Fibroblast of lung (primary cell): ENCODE measurements around the gene CHRNB1.

ENCODE experiments used
- EZH2 ChIP-seq: IDR thresholded peaks from 2 replicates; pipeline ENCODE4 v1.5.1; 2012; ENCODE audit warnings: low read length, control low read depth, mild to moderate bottlenecking; ENCODE audit errors: missing control alignments
- TF ChIP-seq, protein P1 (sequence below), 2 donors: IDR thresholded peaks in 1 of 2; conservative IDR thresholded peaks in 1 of 2; 1 replicate in 1 of 2; 2 replicates in 1 of 2; pipeline ENCODE4 v1.5.1; 2011 to 2012; ENCODE audit warnings: low read length in 2 of 2, control low read depth in 1 of 2, inconsistent platforms in 1 of 2, low read depth in 1 of 2, mild to moderate bottlenecking in 1 of 2

DNA sequence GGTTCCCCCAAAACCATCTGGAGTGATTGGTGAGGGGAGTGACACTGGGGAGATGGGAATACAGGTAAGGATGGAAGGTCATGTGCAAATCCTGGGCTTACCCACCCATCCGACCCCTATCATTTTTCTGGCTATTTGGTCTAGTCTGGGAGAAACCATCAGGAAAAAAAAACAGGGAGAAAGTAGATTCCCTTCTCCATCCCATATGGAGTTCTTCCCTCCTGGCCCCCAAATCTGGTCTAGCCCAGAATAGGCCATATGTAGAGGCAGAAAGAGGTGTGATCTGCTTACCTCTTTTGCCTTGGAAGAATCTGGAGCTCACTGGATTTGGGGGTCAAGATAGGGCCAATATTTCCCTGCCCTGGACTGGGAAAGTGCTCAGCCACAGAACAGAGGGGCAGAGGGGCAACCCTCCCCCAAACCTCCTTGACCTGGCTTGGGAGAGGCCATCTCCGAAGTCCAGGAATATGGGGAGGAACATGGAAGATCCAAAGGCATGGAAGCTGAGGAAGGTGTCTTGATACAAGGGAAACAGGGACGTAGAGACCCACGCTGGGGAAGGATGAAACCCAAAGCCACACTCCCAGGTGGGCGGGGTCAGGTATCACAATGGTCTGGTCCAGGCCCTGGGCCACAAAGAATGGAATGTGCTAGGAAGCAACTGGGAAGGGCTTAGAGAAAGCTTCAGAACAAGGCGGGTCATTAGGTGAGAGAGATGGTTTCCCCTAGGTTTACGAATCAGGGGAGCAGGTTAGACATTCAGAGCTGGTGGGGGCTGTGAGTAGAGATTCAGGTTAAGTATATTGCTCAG is 16.2 kb downstream of the CHRNB1 start:
- TF ChIP-seq, protein P1, sequence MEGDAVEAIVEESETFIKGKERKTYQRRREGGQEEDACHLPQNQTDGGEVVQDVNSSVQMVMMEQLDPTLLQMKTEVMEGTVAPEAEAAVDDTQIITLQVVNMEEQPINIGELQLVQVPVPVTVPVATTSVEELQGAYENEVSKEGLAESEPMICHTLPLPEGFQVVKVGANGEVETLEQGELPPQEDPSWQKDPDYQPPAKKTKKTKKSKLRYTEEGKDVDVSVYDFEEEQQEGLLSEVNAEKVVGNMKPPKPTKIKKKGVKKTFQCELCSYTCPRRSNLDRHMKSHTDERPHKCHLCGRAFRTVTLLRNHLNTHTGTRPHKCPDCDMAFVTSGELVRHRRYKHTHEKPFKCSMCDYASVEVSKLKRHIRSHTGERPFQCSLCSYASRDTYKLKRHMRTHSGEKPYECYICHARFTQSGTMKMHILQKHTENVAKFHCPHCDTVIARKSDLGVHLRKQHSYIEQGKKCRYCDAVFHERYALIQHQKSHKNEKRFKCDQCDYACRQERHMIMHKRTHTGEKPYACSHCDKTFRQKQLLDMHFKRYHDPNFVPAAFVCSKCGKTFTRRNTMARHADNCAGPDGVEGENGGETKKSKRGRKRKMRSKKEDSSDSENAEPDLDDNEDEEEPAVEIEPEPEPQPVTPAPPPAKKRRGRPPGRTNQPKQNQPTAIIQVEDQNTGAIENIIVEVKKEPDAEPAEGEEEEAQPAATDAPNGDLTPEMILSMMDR (conservative IDR thresholded peaks at IDR 0.05 in 1 of 2, IDR thresholded peaks at IDR 0.05 in 1 of 2; ENCODE audit: low read depth in 1 of 2, low read length in 2 of 2), result no peak
- TF ChIP-seq EZH2, result no peak
